Kidney tubule cell (primary cell): Measurements from ENCODE around the gene CHAC1.

Experiments
- DNase-seq: peaks from one replicate; pipeline ENCODE4 v3.0.0-alpha.2; 2018; ENCODE audit warnings: low spot score

CHAC1 gene

GRCh38 chr15:40985541-40986330, 32.5 kb downstream of the CHAC1 start:
- no peak for DNase-seq

GRCh38 chr15:40986820-40987219, 33.5 kb downstream of the CHAC1 start:
- DNase-seq = no peak

GRCh38 chr15:40988156-40988555, 34.9 kb downstream of the CHAC1 start:
- no peak for DNase-seq

- peak; percentile 29 for DNase-seq
Observed at GRCh38 chr15:40990080-40990479, 36.8 kb downstream of the CHAC1 start.

- DNase-seq = no peak
Observed at GRCh38 chr15:40990789-40991188, 37.5 kb downstream of the CHAC1 start.

GRCh38 chr15:40991355-40991754, 38.1 kb downstream of the CHAC1 start:
- DNase-seq = no peak

- DNase-seq = no peak
Observed at GRCh38 chr15:40992241-40992741, 39.0 kb downstream of the CHAC1 start.

- no peak for DNase-seq
Observed at GRCh38 chr15:40992825-40993224, 39.6 kb downstream of the CHAC1 start.

GRCh38 chr15:40995656-40996055, 42.4 kb downstream of the CHAC1 start:
- DNase-seq = no peak

- peak; percentile 63 for DNase-seq
Observed at GRCh38 chr15:40999190-40999589, 45.9 kb downstream of the CHAC1 start.

- DNase-seq = no peak
Observed at GRCh38 chr15:41001524-41002214, 48.4 kb downstream of the CHAC1 start.

GRCh38 chr15:41004490-41004889, 51.2 kb downstream of the CHAC1 start:
- no peak for DNase-seq
